GM12873 (cell line): ENCODE data around the gene PKD2.

ENCODE experiments used
- TF ChIP-seq, protein P1 (sequence below): IDR thresholded peaks from 2 replicates; pipeline ENCODE4 v1.5.1; 2012; ENCODE audit warnings: low read depth, mild to moderate bottlenecking, moderate library complexity, low read length, control low read depth; ENCODE audit not compliant: insufficient read depth; ENCODE audit errors: missing control alignments

The PKD2 gene

DNA sequence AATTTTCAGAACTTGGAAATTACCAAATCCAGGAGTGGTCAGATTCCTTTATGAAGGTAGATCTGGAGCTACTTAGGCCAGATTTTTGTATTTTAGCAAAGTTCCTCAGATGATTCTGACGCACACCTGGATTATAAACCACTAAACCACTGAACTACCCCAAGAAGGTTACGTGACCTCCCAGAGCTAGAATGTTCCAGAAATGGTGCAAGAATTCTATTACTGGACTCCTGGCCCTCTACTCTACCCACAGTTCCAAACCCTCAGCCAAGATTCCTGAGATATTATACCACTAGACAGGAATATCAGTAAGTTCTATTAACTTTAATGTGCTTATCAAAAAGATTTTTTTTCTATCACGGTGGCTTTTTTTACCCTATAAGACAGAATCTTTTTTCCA lies 83.9 kb downstream of the PKD2 start:
- TF ChIP-seq, protein P1, sequence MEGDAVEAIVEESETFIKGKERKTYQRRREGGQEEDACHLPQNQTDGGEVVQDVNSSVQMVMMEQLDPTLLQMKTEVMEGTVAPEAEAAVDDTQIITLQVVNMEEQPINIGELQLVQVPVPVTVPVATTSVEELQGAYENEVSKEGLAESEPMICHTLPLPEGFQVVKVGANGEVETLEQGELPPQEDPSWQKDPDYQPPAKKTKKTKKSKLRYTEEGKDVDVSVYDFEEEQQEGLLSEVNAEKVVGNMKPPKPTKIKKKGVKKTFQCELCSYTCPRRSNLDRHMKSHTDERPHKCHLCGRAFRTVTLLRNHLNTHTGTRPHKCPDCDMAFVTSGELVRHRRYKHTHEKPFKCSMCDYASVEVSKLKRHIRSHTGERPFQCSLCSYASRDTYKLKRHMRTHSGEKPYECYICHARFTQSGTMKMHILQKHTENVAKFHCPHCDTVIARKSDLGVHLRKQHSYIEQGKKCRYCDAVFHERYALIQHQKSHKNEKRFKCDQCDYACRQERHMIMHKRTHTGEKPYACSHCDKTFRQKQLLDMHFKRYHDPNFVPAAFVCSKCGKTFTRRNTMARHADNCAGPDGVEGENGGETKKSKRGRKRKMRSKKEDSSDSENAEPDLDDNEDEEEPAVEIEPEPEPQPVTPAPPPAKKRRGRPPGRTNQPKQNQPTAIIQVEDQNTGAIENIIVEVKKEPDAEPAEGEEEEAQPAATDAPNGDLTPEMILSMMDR: no peak

- TF ChIP-seq, protein P1: no peak
Observed at GRCh38 chr4:88093874-88094273, 86.4 kb downstream of the PKD2 start.

- TF ChIP-seq, protein P1: no peak
Observed at GRCh38 chr4:88097301-88097700, 89.9 kb downstream of the PKD2 start.

- TF ChIP-seq, protein P1: no peak
Observed at GRCh38 chr4:88097781-88098180, 90.3 kb downstream of the PKD2 start.

DNA sequence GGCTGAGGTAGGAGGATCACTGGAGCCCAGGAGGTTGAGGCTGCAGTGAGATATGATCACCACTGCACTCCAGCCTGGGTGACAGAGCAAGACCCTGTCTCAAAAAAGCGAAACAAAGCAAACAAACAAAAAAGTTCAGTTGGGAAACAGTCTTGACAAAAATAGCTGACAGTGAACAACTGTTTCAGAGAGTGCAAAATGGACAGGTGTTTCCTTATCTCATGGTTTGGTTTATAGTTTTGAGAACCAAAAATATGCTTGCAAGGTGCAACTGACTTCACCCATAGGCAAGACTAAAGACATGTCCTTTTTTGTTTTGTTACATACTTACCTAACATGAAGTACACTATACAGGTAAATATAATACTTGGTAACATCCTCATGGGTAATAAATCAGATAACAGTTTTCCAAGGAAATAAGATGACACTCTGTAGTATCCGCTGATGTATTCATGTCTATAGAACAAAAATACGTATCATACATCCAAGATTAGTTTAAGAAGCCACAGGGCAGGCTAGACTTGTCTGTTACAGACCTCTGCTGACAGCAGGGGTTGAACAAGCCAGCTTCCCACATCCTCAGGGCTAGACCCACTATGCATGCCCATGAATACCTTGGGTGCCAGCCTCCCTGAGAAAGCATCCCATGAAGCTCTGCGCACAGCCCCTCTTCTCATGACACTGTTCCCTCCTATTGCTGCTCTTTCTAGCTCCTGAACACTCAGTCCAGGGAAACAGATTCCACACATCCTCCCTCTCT lies 91.7 kb downstream of the PKD2 start:
- TF ChIP-seq, protein P1: no peak

DNA sequence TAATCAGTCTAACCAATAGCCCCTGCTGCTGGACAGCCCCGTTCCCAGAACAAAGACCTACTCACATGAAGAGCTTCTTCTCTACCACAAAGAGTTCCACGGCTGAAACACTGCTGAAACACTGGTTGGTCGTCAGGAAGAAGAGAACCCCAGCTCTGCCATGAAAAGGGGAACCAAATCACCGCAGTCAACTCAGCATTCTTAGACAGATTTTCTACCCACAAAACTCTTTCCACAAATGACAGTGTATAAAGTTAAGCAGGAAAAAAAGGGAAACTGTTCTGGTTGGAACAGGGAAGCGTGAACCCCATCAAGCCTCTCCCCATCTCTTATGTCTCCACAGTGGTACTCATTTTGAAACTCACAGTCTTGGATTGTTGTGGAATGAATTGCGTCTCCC lies 93.7 kb downstream of the PKD2 start:
- TF ChIP-seq, protein P1: no peak

DNA sequence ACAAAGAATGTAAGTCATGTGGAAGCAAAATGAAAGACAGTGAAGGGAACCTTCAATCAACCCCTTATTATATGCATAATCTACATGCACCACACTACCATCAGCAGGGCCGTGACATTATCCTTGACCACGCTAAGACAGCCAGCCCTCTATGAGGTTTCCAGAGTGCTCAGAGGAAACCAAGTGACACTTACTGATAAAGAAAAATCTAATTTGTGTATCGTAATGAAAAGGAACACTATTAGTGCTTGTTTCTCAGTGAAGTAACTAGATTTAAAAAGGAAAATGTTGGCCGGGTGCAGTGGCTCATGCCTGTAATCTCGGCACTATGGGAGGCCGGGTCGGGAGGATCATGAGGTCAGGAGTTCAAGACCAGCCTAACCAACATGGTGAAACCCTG lies 94.6 kb downstream of the PKD2 start:
- TF ChIP-seq, protein P1: no peak
